IPS DF 19.7 (cell line): Measurements from ENCODE around the gene DOCK10.
"Not testable (repeated sequence)": the region's sequence is repeated elsewhere in the genome, so short reads cannot be mapped to it uniquely, and the experiment has no call there.

Source experiments
- DNase-seq: peaks from one replicate; pipeline ENCODE4 v3.0.0-alpha.2; 2013; ENCODE audit warnings: low read depth, low spot score

The DOCK10 gene

DNA sequence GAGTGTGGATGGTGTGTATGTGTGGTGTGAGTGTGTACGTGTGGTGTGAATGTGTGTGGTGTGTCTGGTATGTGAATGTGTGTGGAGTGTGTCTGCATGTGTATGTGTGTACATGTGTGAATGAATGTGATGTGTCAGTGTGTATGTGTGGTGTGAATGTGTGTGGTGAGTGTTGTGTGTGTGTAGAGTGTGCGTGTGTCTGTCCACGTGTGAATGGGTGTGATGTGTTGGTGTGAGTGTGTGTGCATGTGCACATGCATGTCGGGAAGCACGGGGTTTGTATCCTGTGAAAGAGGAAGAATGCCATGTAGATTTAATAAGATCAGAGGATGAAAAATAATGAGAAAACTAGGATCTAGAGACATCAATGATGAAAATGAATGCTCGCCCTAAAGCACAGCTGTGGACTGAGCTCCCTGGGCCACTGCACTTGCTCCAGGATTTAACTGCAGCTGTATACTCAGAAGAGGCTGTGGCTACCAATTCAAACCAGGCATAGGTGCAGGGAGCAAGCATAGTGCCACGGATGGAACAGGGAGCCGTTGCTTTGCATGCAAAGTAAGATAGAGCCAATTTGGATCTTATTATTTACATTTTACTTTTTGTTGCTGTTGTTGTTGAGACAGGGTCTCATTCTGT, 122.7 kb downstream of the DOCK10 start:
- no peak for DNase-seq

GRCh38 chr2:224918626-224919471, 123.4 kb downstream of the DOCK10 start:
- DNase-seq = no peak

DNA sequence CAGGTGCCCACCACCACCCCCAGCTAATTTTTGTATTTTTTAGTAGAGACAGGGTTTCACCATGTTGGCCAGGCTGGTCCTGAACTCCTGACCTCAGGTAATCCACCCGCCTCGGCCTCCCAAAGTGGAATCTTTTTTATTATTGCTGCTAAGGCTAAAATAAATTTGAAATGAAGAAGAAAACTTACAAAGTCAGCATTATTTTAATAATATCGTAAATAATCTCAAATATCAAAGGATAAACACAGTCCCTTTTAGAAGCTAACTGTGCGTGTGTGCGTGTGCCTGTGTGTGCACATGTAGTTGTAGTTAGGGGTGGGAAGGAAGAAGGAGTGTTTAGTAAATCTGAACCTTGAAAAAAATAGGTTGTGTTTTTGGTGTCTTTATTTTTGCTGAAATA, 125.0 kb downstream of the DOCK10 start:
- not testable (repeated sequence) for DNase-seq

GRCh38 chr2:224915136-224915535, 127.1 kb downstream of the DOCK10 start:
- no peak for DNase-seq

DNA sequence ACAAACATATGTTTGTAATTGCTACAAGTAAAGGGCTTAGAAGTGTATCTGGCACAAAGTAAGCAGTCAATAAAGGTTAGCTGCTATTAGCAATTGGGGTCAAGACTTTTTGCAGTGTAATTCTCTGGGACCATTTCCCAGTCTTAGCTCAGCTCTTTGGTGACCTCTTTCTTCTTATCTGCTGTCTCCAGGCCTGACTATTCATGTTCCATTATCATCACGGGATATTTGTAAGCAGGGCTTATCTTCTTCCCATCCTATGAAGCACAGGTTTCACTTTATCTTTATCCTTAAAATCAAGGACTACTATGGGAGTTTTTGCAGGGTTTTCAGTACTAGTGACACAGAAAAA, 131.7 kb downstream of the DOCK10 start:
- DNase-seq = no peak

DNA sequence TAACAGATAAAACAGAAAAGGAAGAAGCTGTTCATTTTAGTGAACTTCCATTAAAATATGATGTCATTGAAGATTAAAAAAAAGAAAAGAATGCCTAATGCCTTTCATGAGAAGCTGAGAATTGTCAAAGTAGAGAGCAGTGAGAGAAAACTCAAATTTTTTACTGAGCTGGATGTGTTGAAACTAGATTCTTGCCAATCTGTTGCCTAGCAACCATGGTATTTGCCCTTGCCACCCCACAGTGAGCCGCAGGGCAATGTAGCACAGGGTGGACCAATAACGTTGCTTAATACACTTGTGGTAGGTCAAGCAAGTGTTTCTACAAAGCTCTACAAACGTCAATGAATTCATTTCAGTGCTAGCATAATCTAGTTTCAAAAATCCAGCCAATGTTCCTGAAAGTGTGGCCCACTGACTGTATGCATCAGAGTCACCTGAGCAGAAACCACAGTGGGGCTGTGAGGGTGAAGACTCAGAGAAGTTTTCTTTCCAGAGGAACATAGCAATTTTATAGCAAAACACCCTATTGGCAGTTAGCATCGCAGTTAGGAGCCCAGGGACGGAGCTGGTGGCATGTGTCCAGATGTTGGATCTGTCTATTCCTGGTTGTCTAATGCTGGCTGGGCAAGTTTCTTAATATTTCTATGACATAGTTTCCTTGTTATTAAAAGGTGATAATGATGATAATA, 132.2 kb downstream of the DOCK10 start:
- DNase-seq = no peak

- DNase-seq = no peak
Measured at GRCh38 chr2:224908818-224909217, 133.4 kb downstream of the DOCK10 start.

DNA sequence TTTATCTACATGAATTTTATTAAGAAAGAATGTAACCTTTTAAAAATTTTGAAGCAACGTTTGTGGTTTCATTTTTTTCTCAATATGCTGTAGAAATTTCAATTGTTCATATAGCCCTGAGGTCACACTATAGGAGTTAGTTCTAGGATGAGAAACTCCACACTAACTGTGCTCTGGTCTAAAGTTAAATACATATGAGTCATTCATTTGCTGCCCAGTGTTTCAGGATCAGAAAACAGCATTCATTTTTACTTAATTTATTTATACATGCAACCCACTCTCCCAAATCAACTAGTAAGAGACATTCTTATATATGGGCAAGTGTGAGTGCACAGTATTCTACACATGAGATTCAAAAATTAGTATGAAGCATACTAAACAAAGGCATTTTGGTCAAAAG, 137.9 kb downstream of the DOCK10 start:
- DNase-seq = no peak

DNA sequence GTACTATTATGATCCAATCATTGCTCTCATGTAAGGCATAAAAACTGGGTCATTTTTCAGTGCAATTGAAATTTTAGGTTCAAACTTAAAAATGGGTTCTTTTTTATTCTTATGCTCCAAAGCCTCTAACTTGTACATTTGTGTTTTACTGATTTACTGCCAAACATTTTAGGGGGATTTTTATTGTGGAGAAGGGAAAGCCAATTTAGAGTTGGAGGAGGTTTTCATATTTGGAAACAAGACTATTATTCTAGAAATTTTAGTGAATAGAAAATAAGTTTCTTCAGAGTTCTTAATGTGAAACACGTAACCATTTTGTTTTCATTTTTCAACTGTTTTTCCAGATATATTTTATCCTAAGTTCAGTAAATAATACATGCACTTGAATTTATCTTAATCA, 138.6 kb downstream of the DOCK10 start:
- no peak for DNase-seq

DNA sequence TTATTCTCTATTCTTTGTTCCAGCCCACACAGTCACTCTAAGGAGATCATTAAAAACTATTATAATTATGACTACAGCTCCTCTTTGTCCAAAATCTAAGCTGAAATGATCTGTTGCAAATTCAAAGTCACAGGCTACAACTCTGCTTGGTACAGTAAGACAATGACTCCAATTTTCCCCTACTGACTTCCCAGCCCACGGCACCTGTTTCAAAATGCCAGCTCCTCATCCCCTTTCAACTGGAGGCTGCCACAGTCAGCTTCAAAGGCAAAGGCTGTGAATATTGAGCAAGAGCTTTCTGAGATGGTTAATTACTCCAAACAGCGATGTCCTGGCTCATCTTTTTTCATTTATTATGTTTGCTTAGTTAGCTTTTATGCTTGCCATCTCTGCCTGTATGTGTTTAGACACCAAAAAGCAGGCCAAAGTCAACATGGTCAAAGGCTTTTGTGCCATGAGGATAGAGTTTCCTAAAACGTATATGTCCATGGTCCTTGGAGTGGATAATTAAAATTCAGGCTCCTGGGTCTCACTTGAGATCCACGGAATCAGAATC, 141.1 kb downstream of the DOCK10 start:
- no peak for DNase-seq

GRCh38 chr2:224895377-224895776, 146.9 kb downstream of the DOCK10 start:
- no peak for DNase-seq

- DNase-seq = no peak
Measured at GRCh38 chr2:224894356-224894755, 147.9 kb downstream of the DOCK10 start.

GRCh38 chr2:224893848-224894247, 148.4 kb downstream of the DOCK10 start:
- DNase-seq = no peak

DNA sequence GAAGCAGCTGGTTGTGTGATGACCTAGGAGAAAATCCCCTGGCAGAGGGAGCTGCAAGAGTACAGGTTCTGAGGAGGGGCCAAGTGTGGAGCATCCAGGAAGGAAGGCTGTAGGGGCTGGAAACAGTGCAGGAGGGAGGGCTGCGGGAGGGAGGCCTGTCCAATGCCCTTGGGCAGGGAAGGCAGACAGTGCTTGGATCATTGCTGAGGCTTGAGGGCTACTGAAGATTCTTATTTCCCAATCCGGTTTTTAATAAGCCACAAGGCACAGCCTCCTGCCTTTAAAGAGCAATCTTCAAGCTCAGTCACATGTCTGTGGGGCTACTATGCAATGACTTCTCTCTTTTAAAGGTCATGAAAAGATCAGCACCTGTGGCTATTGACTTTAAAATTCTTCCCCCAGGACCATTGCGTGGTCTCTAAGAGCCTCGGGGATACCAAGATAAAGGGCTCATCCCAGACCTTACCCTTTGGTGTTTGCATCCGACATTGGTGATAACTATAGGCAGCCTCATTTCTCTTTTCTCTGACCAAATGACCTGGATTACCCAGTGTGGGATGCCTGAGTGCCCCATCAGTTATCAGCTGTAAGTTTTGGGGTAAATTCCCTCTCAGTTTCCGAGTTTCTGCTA, 149.6 kb downstream of the DOCK10 start:
- peak; percentile 7 for DNase-seq

GRCh38 chr2:224890372-224890771, 151.9 kb downstream of the DOCK10 start:
- no peak for DNase-seq

DNA sequence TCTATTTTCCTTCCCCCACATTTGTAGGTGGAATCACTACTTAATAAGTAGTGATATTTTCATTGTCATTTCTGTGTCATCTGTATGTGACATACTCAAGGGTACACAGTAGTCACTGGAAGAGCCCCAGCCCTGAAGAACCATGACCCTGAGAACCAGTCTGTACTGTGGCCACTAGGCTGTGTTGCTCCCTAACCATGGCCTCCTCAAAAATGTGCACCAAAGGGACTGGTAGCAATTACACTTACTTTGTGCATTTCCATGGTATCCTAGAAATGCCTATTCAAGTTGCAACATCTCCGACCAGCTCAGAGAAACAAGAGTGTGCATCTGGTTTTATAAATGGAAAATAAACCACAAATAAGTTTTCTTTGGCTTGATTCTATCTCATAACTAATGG, 155.1 kb downstream of the DOCK10 start:
- no peak for DNase-seq

DNA sequence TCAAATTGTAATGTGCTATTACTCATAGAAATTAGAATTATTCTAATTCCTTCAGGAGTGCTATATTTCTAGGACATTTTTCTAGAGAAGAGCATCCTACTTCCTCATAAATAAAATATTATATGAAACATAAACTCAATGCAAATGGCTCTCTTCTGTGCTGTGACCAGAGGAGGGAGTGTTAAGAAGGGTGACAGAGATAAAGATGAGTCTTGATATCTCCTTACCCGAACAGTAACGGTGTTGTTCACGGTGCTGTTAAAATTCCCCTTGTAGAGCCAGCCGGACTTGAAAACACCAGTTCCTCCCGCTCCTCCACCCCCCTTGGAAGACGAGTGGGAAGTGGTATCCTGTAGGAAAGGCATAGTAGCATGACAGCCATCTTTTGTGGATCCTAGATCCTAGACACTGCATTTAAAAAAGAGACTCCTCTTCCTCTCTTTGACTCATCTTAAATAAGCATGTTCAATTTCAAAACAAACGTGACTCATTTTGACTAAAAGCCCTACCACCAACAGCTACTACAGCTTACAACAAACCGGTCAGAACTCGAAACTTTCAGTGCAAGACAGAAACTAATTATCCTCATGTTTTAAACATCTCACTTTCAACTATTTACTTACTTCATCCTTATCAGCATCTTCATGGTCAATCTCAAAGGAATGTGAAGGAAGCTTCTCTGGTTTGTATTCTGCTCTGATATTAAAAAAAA, 156.3 kb downstream of the DOCK10 start:
- DNase-seq = no peak

DNA sequence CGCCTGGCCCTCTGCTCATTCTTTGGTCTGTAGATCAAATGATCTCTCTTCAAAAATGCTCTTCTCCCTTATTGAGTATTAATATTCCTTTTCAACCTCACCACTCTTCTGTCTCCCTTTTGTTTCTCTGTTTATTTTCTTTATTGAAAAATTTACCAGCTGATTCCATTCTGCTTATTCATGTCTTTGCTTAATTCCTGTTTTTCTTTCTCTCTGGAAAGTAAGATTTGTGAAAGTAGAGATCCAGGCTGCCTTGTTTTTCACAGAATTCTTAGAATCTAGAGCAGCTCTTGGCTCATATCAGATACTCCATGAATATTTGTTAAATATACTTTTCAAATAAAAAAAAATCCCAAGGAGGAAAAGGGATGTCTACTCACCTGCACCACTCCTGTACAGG, 157.0 kb downstream of the DOCK10 start:
- DNase-seq = no peak

DNA sequence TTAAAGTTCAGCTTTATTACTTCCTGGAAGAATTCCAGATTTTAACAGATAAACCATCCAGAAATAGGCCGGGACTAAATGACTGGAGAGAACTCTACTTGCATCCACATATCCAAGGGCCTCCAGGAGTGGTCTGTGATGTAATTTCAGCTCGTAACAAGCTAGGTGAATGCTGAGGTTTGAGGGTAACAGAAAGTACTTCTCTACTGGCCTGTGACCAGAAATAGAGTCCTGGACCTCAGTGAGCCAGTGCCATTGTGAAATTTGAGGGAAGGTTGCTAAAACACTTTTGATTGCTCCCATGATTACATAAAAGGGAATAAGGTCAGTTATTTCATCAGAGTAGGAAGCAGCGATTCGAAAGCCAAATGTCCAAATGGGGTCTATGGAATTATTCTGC, 158.1 kb downstream of the DOCK10 start:
- no peak for DNase-seq

DNA sequence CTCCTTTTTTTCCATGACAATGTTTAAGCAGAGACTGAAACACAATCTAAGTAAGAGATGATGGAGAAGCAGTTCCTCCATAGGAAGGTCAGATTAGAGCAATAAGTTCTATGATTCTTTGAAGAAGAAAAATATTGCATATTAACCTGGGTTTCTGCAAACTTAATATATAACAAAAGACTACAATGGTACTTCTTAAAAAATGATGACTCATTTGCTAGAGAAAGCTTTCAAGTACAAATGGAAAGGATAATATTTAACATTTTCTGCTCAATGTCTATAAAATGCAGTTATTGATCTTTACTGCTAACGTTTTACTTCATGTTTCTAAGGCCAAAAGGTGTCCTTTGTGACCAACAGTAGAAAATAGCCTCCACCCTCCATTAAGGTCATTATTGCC, 158.6 kb downstream of the DOCK10 start:
- DNase-seq = no peak

- DNase-seq = no peak
Measured at GRCh38 chr2:224883172-224883516, 159.1 kb downstream of the DOCK10 start.
